IMR-90 (cell line): Measurements from ENCODE around the gene INSM1.

Source experiments
- BHLHE40 ChIP-seq: fragments of 150-350 bp; IDR thresholded peaks from 2 replicates; pipeline ENCODE4 v1.6.1; 2016; ENCODE audit warnings: mild to moderate bottlenecking, low read depth, low read length
- CEBPB ChIP-seq: IDR thresholded peaks from 2 replicates; pipeline ENCODE4 v1.6.1; 2012; ENCODE audit warnings: low read depth, low read length, improper control_type of control experiment
- CHD1 ChIP-seq: IDR thresholded peaks from 2 replicates; pipeline ENCODE4 v1.6.1; 2012; ENCODE audit warnings: low read depth, low read length, improper control_type of control experiment
- MAZ ChIP-seq: IDR thresholded peaks from 2 replicates; pipeline ENCODE4 v1.6.1; 2012; ENCODE audit warnings: low read depth, mild to moderate bottlenecking, low read length, improper control_type of control experiment, moderate library complexity, borderline replicate concordance
- MXI1 ChIP-seq: IDR thresholded peaks from 2 replicates; pipeline ENCODE4 v1.6.1; 2012; ENCODE audit warnings: low read depth, mild to moderate bottlenecking, low read length, moderate library complexity, borderline replicate concordance
- POLR2A ChIP-seq: IDR thresholded peaks from 2 replicates; pipeline ENCODE4 v1.6.1; 2012; ENCODE audit warnings: mild to moderate bottlenecking, low read depth, low read length
- RAD21 ChIP-seq: IDR thresholded peaks from 2 replicates; pipeline ENCODE4 v1.6.1; 2012; ENCODE audit warnings: low read length, improper control_type of control experiment
- RCOR1 ChIP-seq: IDR thresholded peaks from 2 replicates; pipeline ENCODE4 v1.6.1; 2012; ENCODE audit warnings: mild to moderate bottlenecking, low read length, improper control_type of control experiment; ENCODE audit not compliant: insufficient replicate concordance
- RFX5 ChIP-seq: IDR thresholded peaks from 2 replicates; pipeline ENCODE4 v1.8.0; 2012; ENCODE audit warnings: low read depth, mild to moderate bottlenecking, low read length, moderate library complexity
- SMC3 ChIP-seq: fragments of 150-350 bp; IDR thresholded peaks from 2 replicates; pipeline ENCODE4 v1.6.1; 2016; ENCODE audit warnings: low read depth, mild to moderate bottlenecking, antibody characterized with exemption, low read length, moderate library complexity
- TF ChIP-seq, protein P1 (sequence below): conservative IDR thresholded peaks from 2 replicates; pipeline ENCODE4 v1.5.1; 2012; ENCODE audit warnings: mild to moderate bottlenecking, low read depth, low read length, improper control_type of control experiment
- TF ChIP-seq, protein P2 (sequence below): fragments of 150-350 bp; IDR thresholded peaks from 2 replicates; pipeline ENCODE4 v1.6.1; 2017; ENCODE audit warnings: mild to moderate bottlenecking, antibody characterized with exemption, low read length, low read depth
- TF ChIP-seq, protein P3 (sequence below): fragments of 150-350 bp; IDR thresholded peaks from 2 replicates; pipeline ENCODE4 v1.6.1; 2016; ENCODE audit warnings: low read depth, mild to moderate bottlenecking, low read length, moderate library complexity, borderline replicate concordance

DNA sequence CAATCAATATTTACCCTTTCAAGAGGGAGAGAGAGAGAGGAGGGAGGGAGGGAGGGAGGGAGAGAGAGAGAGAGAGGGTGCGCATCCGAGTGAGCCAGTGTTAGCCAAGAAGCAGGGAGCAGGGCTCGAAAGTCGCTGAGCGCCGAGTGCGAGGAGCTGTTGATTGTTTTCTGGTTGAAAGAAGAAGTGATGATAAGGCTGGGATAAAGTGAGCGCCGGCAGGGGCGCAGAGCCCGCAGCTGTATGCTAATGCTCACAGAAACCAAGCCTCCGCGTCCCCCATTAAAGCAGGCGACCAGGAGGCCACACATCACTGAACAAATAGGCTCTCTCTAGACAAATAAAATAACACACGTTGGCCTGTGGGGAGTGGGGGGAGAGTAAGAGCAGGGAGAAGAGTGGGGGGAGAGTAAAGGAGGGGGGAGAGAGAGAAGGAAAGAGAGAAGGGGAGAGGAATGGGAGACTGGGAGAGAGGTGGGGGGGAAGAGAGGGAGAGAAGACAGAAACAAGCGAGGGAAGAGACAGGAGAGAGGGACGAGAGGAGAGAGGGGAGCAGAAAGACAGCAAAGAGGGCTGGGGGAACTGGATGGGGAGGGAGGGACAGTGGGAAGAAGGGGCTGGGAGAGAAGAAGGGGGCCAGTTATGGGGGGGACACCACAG lies 5.0 kb upstream of the INSM1 start:
- TF ChIP-seq POLR2A, result no peak
- TF ChIP-seq, protein P1, sequence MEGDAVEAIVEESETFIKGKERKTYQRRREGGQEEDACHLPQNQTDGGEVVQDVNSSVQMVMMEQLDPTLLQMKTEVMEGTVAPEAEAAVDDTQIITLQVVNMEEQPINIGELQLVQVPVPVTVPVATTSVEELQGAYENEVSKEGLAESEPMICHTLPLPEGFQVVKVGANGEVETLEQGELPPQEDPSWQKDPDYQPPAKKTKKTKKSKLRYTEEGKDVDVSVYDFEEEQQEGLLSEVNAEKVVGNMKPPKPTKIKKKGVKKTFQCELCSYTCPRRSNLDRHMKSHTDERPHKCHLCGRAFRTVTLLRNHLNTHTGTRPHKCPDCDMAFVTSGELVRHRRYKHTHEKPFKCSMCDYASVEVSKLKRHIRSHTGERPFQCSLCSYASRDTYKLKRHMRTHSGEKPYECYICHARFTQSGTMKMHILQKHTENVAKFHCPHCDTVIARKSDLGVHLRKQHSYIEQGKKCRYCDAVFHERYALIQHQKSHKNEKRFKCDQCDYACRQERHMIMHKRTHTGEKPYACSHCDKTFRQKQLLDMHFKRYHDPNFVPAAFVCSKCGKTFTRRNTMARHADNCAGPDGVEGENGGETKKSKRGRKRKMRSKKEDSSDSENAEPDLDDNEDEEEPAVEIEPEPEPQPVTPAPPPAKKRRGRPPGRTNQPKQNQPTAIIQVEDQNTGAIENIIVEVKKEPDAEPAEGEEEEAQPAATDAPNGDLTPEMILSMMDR, result no peak
- no peak for TF ChIP-seq RFX5
- no peak for TF ChIP-seq CEBPB
- TF ChIP-seq MAZ, result no peak
- no peak for TF ChIP-seq CHD1
- TF ChIP-seq BHLHE40, result no peak
- TF ChIP-seq MXI1, result no peak
- TF ChIP-seq, protein P2, sequence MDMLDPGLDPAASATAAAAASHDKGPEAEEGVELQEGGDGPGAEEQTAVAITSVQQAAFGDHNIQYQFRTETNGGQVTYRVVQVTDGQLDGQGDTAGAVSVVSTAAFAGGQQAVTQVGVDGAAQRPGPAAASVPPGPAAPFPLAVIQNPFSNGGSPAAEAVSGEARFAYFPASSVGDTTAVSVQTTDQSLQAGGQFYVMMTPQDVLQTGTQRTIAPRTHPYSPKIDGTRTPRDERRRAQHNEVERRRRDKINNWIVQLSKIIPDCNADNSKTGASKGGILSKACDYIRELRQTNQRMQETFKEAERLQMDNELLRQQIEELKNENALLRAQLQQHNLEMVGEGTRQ, result no peak
- no peak for TF ChIP-seq RCOR1
- TF ChIP-seq RAD21, result no peak
- TF ChIP-seq SMC3, result no peak
- TF ChIP-seq, protein P3, sequence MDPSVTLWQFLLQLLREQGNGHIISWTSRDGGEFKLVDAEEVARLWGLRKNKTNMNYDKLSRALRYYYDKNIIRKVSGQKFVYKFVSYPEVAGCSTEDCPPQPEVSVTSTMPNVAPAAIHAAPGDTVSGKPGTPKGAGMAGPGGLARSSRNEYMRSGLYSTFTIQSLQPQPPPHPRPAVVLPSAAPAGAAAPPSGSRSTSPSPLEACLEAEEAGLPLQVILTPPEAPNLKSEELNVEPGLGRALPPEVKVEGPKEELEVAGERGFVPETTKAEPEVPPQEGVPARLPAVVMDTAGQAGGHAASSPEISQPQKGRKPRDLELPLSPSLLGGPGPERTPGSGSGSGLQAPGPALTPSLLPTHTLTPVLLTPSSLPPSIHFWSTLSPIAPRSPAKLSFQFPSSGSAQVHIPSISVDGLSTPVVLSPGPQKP, result no peak
